Measurements from ENCODE around the gene CTAG1B. TPM values are rescaled to one million over a fixed set of nuclear protein-coding genes. Genes with fewer than 3 reads are reported as not detected.

CTAG1B gene
- total RNA-seq, 1 donor from 2014 or later: not detected

- DNase-seq (ENCODE audit: low spot score, unreplicated experiment): no peak
- Mint-ChIP-seq H3K36me3 (ENCODE audit: insufficient read depth) (no peaks in the 10 kb centered on the region), H3K4me3 (ENCODE audit: low read depth) (no peak overlapping the region), H3K9me3 (ENCODE audit: low read depth) (peaks cover 14% of the 10 kb centered on the region), H3K27me3 (no peaks in the 10 kb centered on the region), H3K27ac (no peak overlapping the region), H3K4me1 (ENCODE audit: low read depth) (peaks cover 2% of the 10 kb centered on the region)
- TF ChIP-seq CTCF (IDR thresholded peaks at IDR 0.05; ENCODE audit: unreplicated experiment): no peak
Observed at GRCh38 chrX:154605566-154605965, 13.5 kb downstream of the CTAG1B start.

GRCh38 chrX:154603438-154604430, 15.3 kb downstream of the CTAG1B start:
- Mint-ChIP-seq H3K27me3 (no peaks in the 10 kb centered on the region), H3K27ac (no peak overlapping the region), H3K4me1 (ENCODE audit: low read depth) (no peaks in the 10 kb centered on the region), H3K4me3 (ENCODE audit: low read depth) (no peak overlapping the region), H3K36me3 (ENCODE audit: insufficient read depth) (no peaks in the 10 kb centered on the region), H3K9me3 (ENCODE audit: low read depth) (peaks cover 16% of the 10 kb centered on the region)
- no peak for DNase-seq (ENCODE audit: low spot score, unreplicated experiment)
- TF ChIP-seq CTCF (IDR thresholded peaks at IDR 0.05; ENCODE audit: unreplicated experiment): no peak

GRCh38 chrX:154602766-154603437, 16.2 kb downstream of the CTAG1B start:
- Mint-ChIP-seq H3K4me1 (ENCODE audit: low read depth) (no peaks in the 10 kb centered on the region), H3K4me3 (ENCODE audit: low read depth) (no peak overlapping the region)

GRCh38 chrX:154602226-154602625, 16.9 kb downstream of the CTAG1B start:
- no peaks in the 10 kb centered on the region for H3K27me3 Mint-ChIP-seq
- H3K9me3 Mint-ChIP-seq (ENCODE audit: low read depth): peaks cover 27% of the 10 kb centered on the region
- H3K4me3 Mint-ChIP-seq (ENCODE audit: low read depth): no peak overlapping the region
- no peak overlapping the region for H3K27ac Mint-ChIP-seq
- TF ChIP-seq CTCF (IDR thresholded peaks at IDR 0.05; ENCODE audit: unreplicated experiment): no peak
- DNase-seq (ENCODE audit: low spot score, unreplicated experiment): no peak
- no peaks in the 10 kb centered on the region for H3K4me1 Mint-ChIP-seq (ENCODE audit: low read depth)
- H3K36me3 Mint-ChIP-seq (ENCODE audit: insufficient read depth): no peaks in the 10 kb centered on the region

More at GRCh38 chrX:154602766-154603437, 16.2 kb downstream of the CTAG1B start:
- Mint-ChIP-seq H3K27me3 (no peaks in the 10 kb centered on the region), H3K27ac (no peak overlapping the region), H3K9me3 (ENCODE audit: low read depth) (peaks cover 20% of the 10 kb centered on the region), H3K36me3 (ENCODE audit: insufficient read depth) (no peaks in the 10 kb centered on the region)
- DNase-seq (ENCODE audit: low spot score, unreplicated experiment): no peak
- TF ChIP-seq CTCF (IDR thresholded peaks at IDR 0.05; ENCODE audit: unreplicated experiment): no peak

GRCh38 chrX:154600759-154601374, 18.2 kb downstream of the CTAG1B start:
- Mint-ChIP-seq H3K4me3 (ENCODE audit: low read depth) (no peak overlapping the region), H3K36me3 (ENCODE audit: insufficient read depth) (no peaks in the 10 kb centered on the region), H3K27ac (no peak overlapping the region), H3K27me3 (no peaks in the 10 kb centered on the region), H3K4me1 (ENCODE audit: low read depth) (no peaks in the 10 kb centered on the region), H3K9me3 (ENCODE audit: low read depth) (peaks cover 26% of the 10 kb centered on the region)
- no peak for TF ChIP-seq CTCF (IDR thresholded peaks at IDR 0.05; ENCODE audit: unreplicated experiment)
- no peak for DNase-seq (ENCODE audit: low spot score, unreplicated experiment)
